ENCODE results near the gene NTN4. TPM values are rescaled to one million over a fixed set of nuclear protein-coding genes. Genes with fewer than 3 reads are reported as not detected.

NTN4 gene
- total and polyA plus RNA-seq, 10 of the 15 experiments (the other 5 are each of a cell fraction or from before 2014, with no cell fraction given), result 0.15 TPM; not detected in 9

DNA sequence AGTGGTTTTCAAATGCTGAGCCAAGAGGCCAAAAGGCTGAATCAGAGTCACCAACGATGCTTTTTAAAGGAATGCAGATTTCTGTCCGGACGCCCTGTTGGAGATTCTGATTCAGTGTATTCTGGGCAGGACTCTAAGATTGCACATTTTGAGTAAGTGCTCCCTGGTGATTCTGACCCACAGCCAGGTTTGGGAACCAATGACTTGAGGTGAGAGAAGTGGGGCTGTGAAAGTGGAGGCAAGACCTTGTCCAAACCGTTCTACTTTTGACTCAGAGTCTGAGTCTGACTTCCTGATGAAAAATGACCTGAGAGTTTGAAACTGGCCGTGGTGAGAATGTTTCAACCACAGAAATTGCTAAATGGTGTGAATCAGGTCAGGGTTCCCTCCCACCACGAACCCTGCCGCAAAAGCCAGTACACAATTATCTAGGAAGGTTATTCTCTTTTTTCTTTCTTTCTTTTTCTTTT, 90.2 kb downstream of the NTN4 start (continued):
- TF ChIP-seq, protein P1, sequence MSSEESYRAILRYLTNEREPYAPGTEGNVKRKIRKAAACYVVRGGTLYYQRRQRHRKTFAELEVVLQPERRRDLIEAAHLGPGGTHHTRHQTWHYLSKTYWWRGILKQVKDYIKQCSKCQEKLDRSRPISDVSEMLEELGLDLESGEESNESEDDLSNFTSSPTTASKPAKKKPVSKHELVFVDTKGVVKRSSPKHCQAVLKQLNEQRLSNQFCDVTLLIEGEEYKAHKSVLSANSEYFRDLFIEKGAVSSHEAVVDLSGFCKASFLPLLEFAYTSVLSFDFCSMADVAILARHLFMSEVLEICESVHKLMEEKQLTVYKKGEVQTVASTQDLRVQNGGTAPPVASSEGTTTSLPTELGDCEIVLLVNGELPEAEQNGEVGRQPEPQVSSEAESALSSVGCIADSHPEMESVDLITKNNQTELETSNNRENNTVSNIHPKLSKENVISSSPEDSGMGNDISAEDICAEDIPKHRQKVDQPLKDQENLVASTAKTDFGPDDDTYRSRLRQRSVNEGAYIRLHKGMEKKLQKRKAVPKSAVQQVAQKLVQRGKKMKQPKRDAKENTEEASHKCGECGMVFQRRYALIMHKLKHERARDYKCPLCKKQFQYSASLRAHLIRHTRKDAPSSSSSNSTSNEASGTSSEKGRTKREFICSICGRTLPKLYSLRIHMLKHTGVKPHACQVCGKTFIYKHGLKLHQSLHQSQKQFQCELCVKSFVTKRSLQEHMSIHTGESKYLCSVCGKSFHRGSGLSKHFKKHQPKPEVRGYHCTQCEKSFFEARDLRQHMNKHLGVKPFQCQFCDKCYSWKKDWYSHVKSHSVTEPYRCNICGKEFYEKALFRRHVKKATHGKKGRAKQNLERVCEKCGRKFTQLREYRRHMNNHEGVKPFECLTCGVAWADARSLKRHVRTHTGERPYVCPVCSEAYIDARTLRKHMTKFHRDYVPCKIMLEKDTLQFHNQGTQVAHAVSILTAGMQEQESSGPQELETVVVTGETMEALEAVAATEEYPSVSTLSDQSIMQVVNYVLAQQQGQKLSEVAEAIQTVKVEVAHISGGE (CRISPR knock-in tag; IDR thresholded peaks at IDR 0.05), result no peak
- TF ChIP-seq CHD1 (IDR thresholded peaks at IDR 0.05; ENCODE audit: low read depth, low read length), result no peak
- TF ChIP-seq SRF (IDR thresholded peaks at IDR 0.05; ENCODE audit: low read depth in 2 of 2, low read length in 2 of 2), result no peak
- peak in 1 of 2 experiments; percentile 76; a peak in 2 of 4 replicates for TF ChIP-seq ETV6 (conservative IDR thresholded peaks at IDR 0.05 in 1 of 2, IDR thresholded peaks at IDR 0.05 in 1 of 2; ENCODE audit: borderline replicate concordance in 1 of 2, low read depth in 1 of 2)
- TF ChIP-seq HCFC1 (IDR thresholded peaks at IDR 0.05; ENCODE audit: low read length), result no peak
- no peak for TF ChIP-seq NR2C1 (IDR thresholded peaks at IDR 0.05)
- no peak for TF ChIP-seq MYB (IDR thresholded peaks at IDR 0.05; ENCODE audit: borderline replicate concordance, low read depth, low read length)
- TF ChIP-seq TCF7 (IDR thresholded peaks at IDR 0.05; ENCODE audit: borderline replicate concordance), result no peak
- no peak for TF ChIP-seq STAT1 (conservative IDR thresholded peaks at IDR 0.05)
- TF ChIP-seq, protein P2, sequence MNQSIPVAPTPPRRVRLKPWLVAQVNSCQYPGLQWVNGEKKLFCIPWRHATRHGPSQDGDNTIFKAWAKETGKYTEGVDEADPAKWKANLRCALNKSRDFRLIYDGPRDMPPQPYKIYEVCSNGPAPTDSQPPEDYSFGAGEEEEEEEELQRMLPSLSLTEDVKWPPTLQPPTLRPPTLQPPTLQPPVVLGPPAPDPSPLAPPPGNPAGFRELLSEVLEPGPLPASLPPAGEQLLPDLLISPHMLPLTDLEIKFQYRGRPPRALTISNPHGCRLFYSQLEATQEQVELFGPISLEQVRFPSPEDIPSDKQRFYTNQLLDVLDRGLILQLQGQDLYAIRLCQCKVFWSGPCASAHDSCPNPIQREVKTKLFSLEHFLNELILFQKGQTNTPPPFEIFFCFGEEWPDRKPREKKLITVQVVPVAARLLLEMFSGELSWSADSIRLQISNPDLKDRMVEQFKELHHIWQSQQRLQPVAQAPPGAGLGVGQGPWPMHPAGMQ (IDR thresholded peaks at IDR 0.05; ENCODE audit: borderline replicate concordance), result peak; percentile 80
- peak; percentile 93; the same call in 1 of the 2 replicates for TF ChIP-seq PAX5 (IDR thresholded peaks at IDR 0.05; ENCODE audit: borderline replicate concordance, low read depth, low read length)
- TF ChIP-seq SMAD1 (IDR thresholded peaks at IDR 0.05; ENCODE audit: low read depth, partially characterized antibody), result no peak
- TF ChIP-seq SUPT20H (IDR thresholded peaks at IDR 0.05; ENCODE audit: borderline replicate concordance, control insufficient read depth, low read depth, low read length), result no peak
- no peak for TF ChIP-seq SMARCA5 (IDR thresholded peaks at IDR 0.05)
- peak; percentile 62 for TF ChIP-seq MEF2B (IDR thresholded peaks at IDR 0.05; ENCODE audit: partially characterized antibody, poor library complexity, severe bottlenecking)
- TF ChIP-seq LARP7 (IDR thresholded peaks at IDR 0.05), result no peak
- no peak for TF ChIP-seq CHD2 (IDR thresholded peaks at IDR 0.05; ENCODE audit: borderline replicate concordance, low read depth, low read length)
- TF ChIP-seq MEF2A (IDR thresholded peaks at IDR 0.05; ENCODE audit: insufficient read depth, low read depth, low read length), result peak; percentile 72
- no peak for TF ChIP-seq TARDBP (IDR thresholded peaks at IDR 0.05; ENCODE audit: borderline replicate concordance)
- TF ChIP-seq RAD21 (IDR thresholded peaks at IDR 0.05; ENCODE audit: insufficient read depth, low read depth, low read length), result no peak
- no peak for TF ChIP-seq HDGF (IDR thresholded peaks at IDR 0.05)
- TF ChIP-seq, protein P3, sequence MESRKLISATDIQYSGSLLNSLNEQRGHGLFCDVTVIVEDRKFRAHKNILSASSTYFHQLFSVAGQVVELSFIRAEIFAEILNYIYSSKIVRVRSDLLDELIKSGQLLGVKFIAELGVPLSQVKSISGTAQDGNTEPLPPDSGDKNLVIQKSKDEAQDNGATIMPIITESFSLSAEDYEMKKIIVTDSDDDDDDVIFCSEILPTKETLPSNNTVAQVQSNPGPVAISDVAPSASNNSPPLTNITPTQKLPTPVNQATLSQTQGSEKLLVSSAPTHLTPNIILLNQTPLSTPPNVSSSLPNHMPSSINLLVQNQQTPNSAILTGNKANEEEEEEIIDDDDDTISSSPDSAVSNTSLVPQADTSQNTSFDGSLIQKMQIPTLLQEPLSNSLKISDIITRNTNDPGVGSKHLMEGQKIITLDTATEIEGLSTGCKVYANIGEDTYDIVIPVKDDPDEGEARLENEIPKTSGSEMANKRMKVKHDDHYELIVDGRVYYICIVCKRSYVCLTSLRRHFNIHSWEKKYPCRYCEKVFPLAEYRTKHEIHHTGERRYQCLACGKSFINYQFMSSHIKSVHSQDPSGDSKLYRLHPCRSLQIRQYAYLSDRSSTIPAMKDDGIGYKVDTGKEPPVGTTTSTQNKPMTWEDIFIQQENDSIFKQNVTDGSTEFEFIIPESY (IDR thresholded peaks at IDR 0.05), result no peak
- no peak for TF ChIP-seq POLR2AphosphoS5 (IDR thresholded peaks at IDR 0.05; ENCODE audit: low read length)
- TF ChIP-seq RELA (IDR thresholded peaks at IDR 0.05; ENCODE audit: borderline replicate concordance, partially characterized antibody), result no peak
- peak; percentile 63 for TF ChIP-seq PML (IDR thresholded peaks at IDR 0.05; ENCODE audit: low read length)
